HepG2 (cell line): ENCODE results near the gene C9orf50. TPM values are rescaled to one million over a fixed set of nuclear protein-coding genes. Genes with fewer than 3 reads are reported as not detected.

Experiments
- CAMTA2 ChIP-seq: sonication (generic); formaldehyde crosslinking; IDR thresholded peaks from 2 replicates; pipeline ENCODE4 v1.4.0; 2020; ENCODE audit warnings: mild to moderate bottlenecking, missing genetic modification reagents, borderline replicate concordance
- HDAC2 ChIP-seq: sonication (generic); formaldehyde crosslinking; IDR thresholded peaks from 2 replicates; pipeline ENCODE4 v1.4.0; 2020; ENCODE audit warnings: missing genetic modification reagents
- MAFG ChIP-seq: sonication (generic); formaldehyde crosslinking; IDR thresholded peaks from 2 replicates; pipeline ENCODE4 v1.5.1; 2020; ENCODE audit warnings: mild to moderate bottlenecking, missing genetic modification reagents
- MED8 ChIP-seq: sonication (generic); formaldehyde crosslinking; IDR thresholded peaks from 2 replicates; pipeline ENCODE4 v1.8.1; 2023; ENCODE audit warnings: mild to moderate bottlenecking, missing genetic modification reagents; ENCODE audit not compliant: insufficient replicate concordance
- NFKBIZ ChIP-seq: IDR thresholded peaks from 2 replicates; pipeline ENCODE4 v1.6.1; 2018; ENCODE audit warnings: missing genetic modification reagents, missing compliant biosample characterization
- SAP130 ChIP-seq: IDR thresholded peaks from 2 replicates; pipeline ENCODE4 v1.6.1; 2016; ENCODE audit warnings: low read depth
- ZFAT ChIP-seq: sonication (generic); formaldehyde crosslinking; conservative IDR thresholded peaks from 2 replicates; pipeline ENCODE4 v1.8.1; 2023; ENCODE audit warnings: missing genetic modification reagents, inconsistent platforms
- ZFP1 ChIP-seq: IDR thresholded peaks from 2 replicates; pipeline ENCODE4 v1.6.1; 2016
- ZNF563 ChIP-seq: sonication (generic); formaldehyde crosslinking; IDR thresholded peaks from 2 replicates; pipeline ENCODE4 v1.8.0; 2022; ENCODE audit warnings: mild to moderate bottlenecking, moderate library complexity, missing genetic modification reagents
- polyA plus RNA-seq, 8 experiments: library from polyadenylated mRNA; depleted of rRNA in 3 of 8; stranded (reverse) in 7 of 8; unstranded in 1 of 8; fragments of >200 nt; fragmentation: Illumina TruSeq in 4 of 8; extraction: Trizol in 4 of 8; gene quantifications; 2 replicates each; pipeline versions ENCODE4 v1.2.1 to v1.2.3, GENCODE V29; 2011 to 2016; ENCODE audit warnings: low read depth in 4 of 8, missing spikeins in 1 of 8, mixed read lengths in 1 of 8; ENCODE audit not compliant: insufficient read depth in 1 of 8
- total RNA-seq, 5 experiments: library from RNA; depleted of rRNA; stranded (reverse); fragments of >200 nt; fragmentation: Illumina TruSeq; extraction: Trizol; gene quantifications; 2 replicates each; pipeline ENCODE4 v1.2.3, GENCODE V29; 2016; ENCODE audit warnings: low read depth in 1 of 5
- TF ChIP-seq, protein P1 (sequence below): sonication (generic); formaldehyde crosslinking; conservative IDR thresholded peaks from 2 replicates; pipeline ENCODE4 v1.4.0; 2020; ENCODE audit warnings: missing genetic modification reagents
- TF ChIP-seq, protein P2 (sequence below): IDR thresholded peaks from 2 replicates; pipeline ENCODE4 v1.6.1; 2016; ENCODE audit warnings: missing genetic modification reagents, missing compliant biosample characterization
- TF ChIP-seq, protein P3 (sequence below): sonication (generic); formaldehyde crosslinking; IDR thresholded peaks from 2 replicates; pipeline ENCODE4 v1.9.0; 2021; ENCODE audit warnings: mild to moderate bottlenecking, missing genetic modification reagents
- TF ChIP-seq, protein P4 (sequence below): sonication (generic); formaldehyde crosslinking; IDR thresholded peaks from 2 replicates; pipeline ENCODE4 v1.5.0; 2020; ENCODE audit warnings: missing genetic modification reagents, mild to moderate bottlenecking, borderline replicate concordance
- TF ChIP-seq, protein P5 (sequence below): sonication (generic); formaldehyde crosslinking; IDR thresholded peaks from 2 replicates; pipeline ENCODE4 v1.4.0; 2020; ENCODE audit warnings: missing genetic modification reagents

The C9orf50 gene
- total and polyA plus RNA-seq, 2 of the 13 experiments (the other 11 are each of a cell fraction or from before 2014, with no cell fraction given), result not detected

DNA sequence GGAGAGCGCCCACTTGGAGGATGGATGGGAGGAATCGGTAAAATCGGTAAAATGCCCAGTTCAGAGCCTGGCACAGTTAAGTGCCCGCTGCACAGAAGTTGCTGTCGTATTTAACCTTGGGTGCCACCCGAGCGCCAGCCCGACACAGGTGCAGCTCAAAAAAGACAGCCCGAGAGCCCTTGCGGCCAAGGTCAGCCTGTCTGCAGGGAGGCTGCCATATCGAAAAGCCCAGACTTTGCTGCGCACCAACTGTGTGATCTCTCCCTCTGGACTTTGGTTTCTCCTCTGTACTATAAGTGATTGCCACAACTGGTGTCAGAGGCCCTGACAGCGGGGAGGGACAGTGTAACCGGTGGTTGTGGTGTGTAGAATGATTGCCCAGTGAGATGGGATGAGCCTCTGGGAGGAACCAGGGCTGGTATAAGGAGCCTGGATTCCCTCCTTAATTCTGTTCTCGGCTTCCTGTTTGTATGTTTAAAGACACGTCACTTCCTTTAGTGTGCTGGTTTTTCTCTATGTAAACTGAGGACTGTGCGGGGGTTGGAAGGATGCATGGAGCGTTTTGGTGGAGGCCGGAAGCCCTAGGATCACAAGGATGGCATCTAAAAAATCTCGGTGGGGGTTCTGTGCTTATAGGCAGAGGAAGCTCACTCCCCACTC lies 5.9 kb upstream of the C9orf50 start (continued):
- TF ChIP-seq HDAC2 (peak; percentile 36; the same call in 1 of the 2 replicates), CAMTA2 (CRISPR knock-in tag) (no peak), ZNF563 (CRISPR knock-in tag) (no peak), MAFG (CRISPR knock-in tag) (no peak), ZFAT (CRISPR knock-in tag) (no peak), SAP130 (CRISPR knock-in tag) (peak; percentile 45), ZFP1 (CRISPR knock-in tag) (no peak), MED8 (no peak), NFKBIZ (no peak)
- TF ChIP-seq, protein P1, sequence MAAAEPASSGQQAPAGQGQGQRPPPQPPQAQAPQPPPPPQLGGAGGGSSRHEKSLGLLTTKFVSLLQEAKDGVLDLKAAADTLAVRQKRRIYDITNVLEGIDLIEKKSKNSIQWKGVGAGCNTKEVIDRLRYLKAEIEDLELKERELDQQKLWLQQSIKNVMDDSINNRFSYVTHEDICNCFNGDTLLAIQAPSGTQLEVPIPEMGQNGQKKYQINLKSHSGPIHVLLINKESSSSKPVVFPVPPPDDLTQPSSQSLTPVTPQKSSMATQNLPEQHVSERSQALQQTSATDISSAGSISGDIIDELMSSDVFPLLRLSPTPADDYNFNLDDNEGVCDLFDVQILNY (CRISPR knock-in tag), result no peak
- TF ChIP-seq, protein P2, sequence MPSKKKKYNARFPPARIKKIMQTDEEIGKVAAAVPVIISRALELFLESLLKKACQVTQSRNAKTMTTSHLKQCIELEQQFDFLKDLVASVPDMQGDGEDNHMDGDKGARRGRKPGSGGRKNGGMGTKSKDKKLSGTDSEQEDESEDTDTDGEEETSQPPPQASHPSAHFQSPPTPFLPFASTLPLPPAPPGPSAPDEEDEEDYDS (CRISPR knock-in tag), result peak; percentile 44; the same call in 1 of the 2 replicates
- TF ChIP-seq, protein P3, sequence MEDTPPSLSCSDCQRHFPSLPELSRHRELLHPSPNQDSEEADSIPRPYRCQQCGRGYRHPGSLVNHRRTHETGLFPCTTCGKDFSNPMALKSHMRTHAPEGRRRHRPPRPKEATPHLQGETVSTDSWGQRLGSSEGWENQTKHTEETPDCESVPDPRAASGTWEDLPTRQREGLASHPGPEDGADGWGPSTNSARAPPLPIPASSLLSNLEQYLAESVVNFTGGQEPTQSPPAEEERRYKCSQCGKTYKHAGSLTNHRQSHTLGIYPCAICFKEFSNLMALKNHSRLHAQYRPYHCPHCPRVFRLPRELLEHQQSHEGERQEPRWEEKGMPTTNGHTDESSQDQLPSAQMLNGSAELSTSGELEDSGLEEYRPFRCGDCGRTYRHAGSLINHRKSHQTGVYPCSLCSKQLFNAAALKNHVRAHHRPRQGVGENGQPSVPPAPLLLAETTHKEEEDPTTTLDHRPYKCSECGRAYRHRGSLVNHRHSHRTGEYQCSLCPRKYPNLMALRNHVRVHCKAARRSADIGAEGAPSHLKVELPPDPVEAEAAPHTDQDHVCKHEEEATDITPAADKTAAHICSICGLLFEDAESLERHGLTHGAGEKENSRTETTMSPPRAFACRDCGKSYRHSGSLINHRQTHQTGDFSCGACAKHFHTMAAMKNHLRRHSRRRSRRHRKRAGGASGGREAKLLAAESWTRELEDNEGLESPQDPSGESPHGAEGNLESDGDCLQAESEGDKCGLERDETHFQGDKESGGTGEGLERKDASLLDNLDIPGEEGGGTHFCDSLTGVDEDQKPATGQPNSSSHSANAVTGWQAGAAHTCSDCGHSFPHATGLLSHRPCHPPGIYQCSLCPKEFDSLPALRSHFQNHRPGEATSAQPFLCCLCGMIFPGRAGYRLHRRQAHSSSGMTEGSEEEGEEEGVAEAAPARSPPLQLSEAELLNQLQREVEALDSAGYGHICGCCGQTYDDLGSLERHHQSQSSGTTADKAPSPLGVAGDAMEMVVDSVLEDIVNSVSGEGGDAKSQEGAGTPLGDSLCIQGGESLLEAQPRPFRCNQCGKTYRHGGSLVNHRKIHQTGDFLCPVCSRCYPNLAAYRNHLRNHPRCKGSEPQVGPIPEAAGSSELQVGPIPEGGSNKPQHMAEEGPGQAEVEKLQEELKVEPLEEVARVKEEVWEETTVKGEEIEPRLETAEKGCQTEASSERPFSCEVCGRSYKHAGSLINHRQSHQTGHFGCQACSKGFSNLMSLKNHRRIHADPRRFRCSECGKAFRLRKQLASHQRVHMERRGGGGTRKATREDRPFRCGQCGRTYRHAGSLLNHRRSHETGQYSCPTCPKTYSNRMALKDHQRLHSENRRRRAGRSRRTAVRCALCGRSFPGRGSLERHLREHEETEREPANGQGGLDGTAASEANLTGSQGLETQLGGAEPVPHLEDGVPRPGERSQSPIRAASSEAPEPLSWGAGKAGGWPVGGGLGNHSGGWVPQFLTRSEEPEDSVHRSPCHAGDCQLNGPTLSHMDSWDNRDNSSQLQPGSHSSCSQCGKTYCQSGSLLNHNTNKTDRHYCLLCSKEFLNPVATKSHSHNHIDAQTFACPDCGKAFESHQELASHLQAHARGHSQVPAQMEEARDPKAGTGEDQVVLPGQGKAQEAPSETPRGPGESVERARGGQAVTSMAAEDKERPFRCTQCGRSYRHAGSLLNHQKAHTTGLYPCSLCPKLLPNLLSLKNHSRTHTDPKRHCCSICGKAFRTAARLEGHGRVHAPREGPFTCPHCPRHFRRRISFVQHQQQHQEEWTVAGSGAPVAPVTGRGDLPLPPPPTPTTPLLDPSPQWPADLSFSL (CRISPR knock-in tag), result no peak
- TF ChIP-seq, protein P4, sequence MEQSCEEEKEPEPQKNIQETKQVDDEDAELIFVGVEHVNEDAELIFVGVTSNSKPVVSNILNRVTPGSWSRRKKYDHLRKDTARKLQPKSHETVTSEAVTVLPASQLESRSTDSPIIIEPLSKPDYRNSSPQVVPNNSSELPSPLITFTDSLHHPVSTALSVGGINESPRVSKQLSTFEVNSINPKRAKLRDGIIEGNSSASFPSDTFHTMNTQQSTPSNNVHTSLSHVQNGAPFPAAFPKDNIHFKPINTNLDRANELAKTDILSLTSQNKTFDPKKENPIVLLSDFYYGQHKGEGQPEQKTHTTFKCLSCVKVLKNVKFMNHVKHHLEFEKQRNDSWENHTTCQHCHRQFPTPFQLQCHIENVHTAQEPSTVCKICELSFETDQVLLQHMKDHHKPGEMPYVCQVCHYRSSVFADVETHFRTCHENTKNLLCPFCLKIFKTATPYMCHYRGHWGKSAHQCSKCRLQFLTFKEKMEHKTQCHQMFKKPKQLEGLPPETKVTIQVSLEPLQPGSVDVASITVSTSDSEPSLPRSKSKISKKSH, result no peak
- TF ChIP-seq, protein P5, sequence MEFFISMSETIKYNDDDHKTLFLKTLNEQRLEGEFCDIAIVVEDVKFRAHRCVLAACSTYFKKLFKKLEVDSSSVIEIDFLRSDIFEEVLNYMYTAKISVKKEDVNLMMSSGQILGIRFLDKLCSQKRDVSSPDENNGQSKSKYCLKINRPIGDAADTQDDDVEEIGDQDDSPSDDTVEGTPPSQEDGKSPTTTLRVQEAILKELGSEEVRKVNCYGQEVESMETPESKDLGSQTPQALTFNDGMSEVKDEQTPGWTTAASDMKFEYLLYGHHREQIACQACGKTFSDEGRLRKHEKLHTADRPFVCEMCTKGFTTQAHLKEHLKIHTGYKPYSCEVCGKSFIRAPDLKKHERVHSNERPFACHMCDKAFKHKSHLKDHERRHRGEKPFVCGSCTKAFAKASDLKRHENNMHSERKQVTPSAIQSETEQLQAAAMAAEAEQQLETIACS, result no peak; the same call in 1 of the 2 replicates
